Naive thymus-derived CD8-positive, alpha-beta T cell (primary cell): Measurements from ENCODE around the gene TTC23L. TPM values are rescaled to one million over a fixed set of nuclear protein-coding genes. Genes with fewer than 3 reads are reported as not detected.
A peak's percentile ranks its signal among the peaks of the same experiment; 100 is the strongest.
"Not testable (repeated sequence)": the region's sequence is repeated elsewhere in the genome, so short reads cannot be mapped to it uniquely, and the experiment has no call there.

ENCODE experiments used
- ATAC-seq, 2 donors: fragments of 150-1000 bp; cut with Tn5 transposase in 1 of 2; sonication (Bioruptor Pico), chemical (Tn5 transposase) in 1 of 2; 1 replicate in 1 of 2; 2 replicates in 1 of 2; pipeline ENCODE4 v1.10.0; 2021; ENCODE audit warnings: mild to moderate bottlenecking in 2 of 2, moderate library complexity in 2 of 2
- POLR2A ChIA-PET: fragments of 350-600 bp; sonication (Branson Sonifier 250); formaldehyde crosslinking; loops from one replicate; lab custom pipeline; 2021; ENCODE audit warnings: antibody characterized with exemption; lab: Charles Lee
- DNase-seq, 10 donors: peaks; one replicate each; pipeline versions ENCODE4 v3.0.0 to v3.0.0-alpha.2; 2020 to 2022
- H3K27ac Mint-ChIP-seq, 10 donors: one replicate each; pipeline ENCODE4 v1.8.0; 2020 to 2022; ENCODE audit warnings: mild to moderate bottlenecking in 10 of 10, mixed read lengths in 10 of 10, moderate library complexity in 4 of 10, inconsistent platforms in 1 of 10
- H3K27me3 Mint-ChIP-seq, 5 donors: one replicate each; pipeline ENCODE4 v1.8.0; 2021 to 2022; ENCODE audit warnings: mixed read lengths in 5 of 5
- H3K36me3 Mint-ChIP-seq, 3 donors: one replicate each; pipeline ENCODE4 v1.8.0; 2020 to 2022; ENCODE audit warnings: mixed read lengths in 3 of 3, mild to moderate bottlenecking in 2 of 3, inconsistent platforms in 1 of 3
- H3K4me1 Mint-ChIP-seq, 4 donors: one replicate each; pipeline ENCODE4 v1.8.0; 2021 to 2022; ENCODE audit warnings: mixed read lengths in 4 of 4
- H3K4me3 Mint-ChIP-seq, 10 donors: one replicate each; pipeline ENCODE4 v1.8.0; 2020 to 2022; ENCODE audit warnings: mild to moderate bottlenecking in 10 of 10, mixed read lengths in 10 of 10, moderate library complexity in 6 of 10, inconsistent platforms in 1 of 10
- H3K9me3 Mint-ChIP-seq, 9 donors: one replicate each; pipeline ENCODE4 v1.8.0; 2020 to 2022; ENCODE audit warnings: mixed read lengths in 9 of 9, mild to moderate bottlenecking in 3 of 9, inconsistent platforms in 1 of 9, moderate library complexity in 1 of 9
- polyA plus RNA-seq, 3 donors: library from polyadenylated mRNA; unstranded; fragments of 300-500 nt; fragmentation: Illumina TruSeq; gene quantifications; one replicate each; pipeline ENCODE4 v1.2.3, GENCODE V29; 2021
- total RNA-seq, 8 experiments: library from RNA in 2 of 8; stranded (reverse) in 2 of 8; gene quantifications; one replicate each; pipeline ENCODE4 v1.2.3 and lab custom pipeline; 2021 to 2026

The TTC23L gene
- total and polyA plus RNA-seq, 5 experiments from 2014 or later, result 0.69 to 0.94 TPM; not detected in 3

- H3K9me3 Mint-ChIP-seq, result no peaks in the 10 kb centered on the region
- no peak for DNase-seq
- peaks cover 0 to 10% (median 10%) of the 10 kb centered on the region in 5 donors for H3K27me3 Mint-ChIP-seq
- H3K4me1 Mint-ChIP-seq, result no peaks in the 10 kb centered on the region
- POLR2A ChIA-PET, result no interaction called here
- H3K36me3 Mint-ChIP-seq, result no peaks in the 10 kb centered on the region
- no peak for ATAC-seq
- no peak overlapping the region for H3K4me3 Mint-ChIP-seq
- no peak overlapping the region for H3K27ac Mint-ChIP-seq
These were observed 20.2 kb upstream of the TTC23L start for GRCh38 chr5:34818717-34819116.

DNA sequence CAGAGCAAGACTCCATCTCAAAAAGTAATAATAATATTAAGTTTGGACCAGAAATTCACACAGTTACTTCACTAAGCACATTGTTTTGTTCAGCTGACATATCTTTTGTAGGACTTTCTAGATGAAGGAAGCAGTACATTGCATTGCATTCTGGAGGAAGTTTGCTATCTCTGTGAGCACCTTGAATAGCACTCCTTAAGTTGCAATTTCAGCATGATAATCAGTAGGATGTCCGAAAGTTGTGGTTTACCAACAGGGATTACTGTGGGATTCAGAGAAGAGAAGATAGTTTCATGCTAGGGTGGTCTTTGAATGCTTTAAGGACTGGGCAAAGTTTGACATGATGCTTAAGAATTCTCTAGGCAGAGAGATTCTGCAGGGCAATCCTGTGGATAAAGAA is 18.4 kb upstream of the TTC23L start:
- POLR2A ChIA-PET, result no interaction called here
- Mint-ChIP-seq H3K27me3 (peaks cover 0 to 18% (median 15%) of the 10 kb centered on the region in 5 donors), H3K27ac (no peak overlapping the region), H3K9me3 (no peaks in the 10 kb centered on the region), H3K36me3 (no peaks in the 10 kb centered on the region), H3K4me3 (no peak overlapping the region), H3K4me1 (no peaks in the 10 kb centered on the region)
- DNase-seq (no peak), ATAC-seq (no peak)

DNA sequence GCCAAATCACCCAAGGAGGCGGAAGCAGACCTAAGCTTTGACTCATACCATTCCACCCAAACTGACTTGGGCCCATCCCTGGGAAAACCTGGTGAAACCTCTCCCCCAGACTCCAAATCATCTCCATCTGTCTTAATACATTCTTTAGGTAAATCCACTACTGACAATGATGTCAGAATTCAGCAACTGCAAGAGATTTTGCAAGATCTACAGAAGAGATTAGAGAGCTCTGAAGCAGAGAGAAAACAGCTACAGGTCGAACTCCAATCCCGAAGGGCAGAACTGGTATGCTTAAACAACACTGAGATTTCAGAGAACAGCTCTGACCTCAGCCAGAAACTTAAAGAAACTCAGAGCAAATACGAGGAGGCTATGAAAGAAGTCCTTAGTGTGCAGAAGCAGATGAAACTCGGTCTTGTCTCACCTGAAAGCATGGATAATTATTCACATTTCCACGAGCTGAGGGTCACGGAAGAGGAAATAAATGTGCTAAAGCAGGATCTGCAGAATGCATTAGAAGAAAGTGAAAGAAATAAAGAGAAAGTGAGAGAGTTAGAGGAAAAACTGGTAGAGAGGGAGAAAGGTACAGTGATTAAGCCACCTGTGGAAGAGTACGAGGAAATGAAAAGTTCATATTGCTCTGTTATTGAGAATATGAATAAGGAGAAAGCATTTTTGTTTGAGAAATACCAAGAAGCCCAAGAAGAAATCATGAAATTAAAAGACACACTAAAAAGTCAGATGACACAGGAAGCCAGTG is 15.8 kb upstream of the TTC23L start:
- no peak overlapping the region for H3K27ac Mint-ChIP-seq
- DNase-seq, result no peak
- POLR2A ChIA-PET, result no interaction called here
- ATAC-seq, result no peak
- H3K9me3 Mint-ChIP-seq, result no peaks in the 10 kb centered on the region
- H3K4me3 Mint-ChIP-seq, result no peak overlapping the region
- H3K4me1 Mint-ChIP-seq, result no peaks in the 10 kb centered on the region
- H3K36me3 Mint-ChIP-seq, result no peaks in the 10 kb centered on the region
- peaks cover 2 to 31% (median 16%) of the 10 kb centered on the region in 5 donors for H3K27me3 Mint-ChIP-seq

DNA sequence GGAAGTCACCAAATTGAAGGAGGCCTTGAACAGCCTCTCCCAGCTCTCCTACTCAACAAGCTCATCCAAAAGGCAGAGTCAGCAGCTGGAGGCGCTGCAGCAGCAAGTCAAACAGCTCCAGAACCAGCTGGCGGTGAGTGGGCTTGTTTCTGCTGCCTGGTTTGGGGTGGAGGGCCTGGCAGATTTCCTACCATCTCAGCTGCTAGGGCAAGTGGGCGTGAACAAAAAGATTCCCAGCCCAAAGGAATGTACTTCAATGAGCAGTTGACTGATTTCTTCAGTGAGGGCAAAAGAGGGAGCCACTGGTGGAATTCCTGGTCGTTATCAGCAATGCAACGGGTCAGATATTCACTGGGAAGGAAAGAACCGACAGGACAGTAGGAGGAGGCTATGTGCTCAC is 12.6 kb upstream of the TTC23L start:
- no peaks in the 10 kb centered on the region for H3K36me3 Mint-ChIP-seq
- H3K4me3 Mint-ChIP-seq, result no peak overlapping the region
- no peaks in the 10 kb centered on the region for H3K9me3 Mint-ChIP-seq
- no peak for DNase-seq
- no peak for ATAC-seq
- H3K27me3 Mint-ChIP-seq, result peaks cover 2 to 35% (median 16%) of the 10 kb centered on the region in 5 donors
- H3K27ac Mint-ChIP-seq, result no peak overlapping the region
- H3K4me1 Mint-ChIP-seq, result no peaks in the 10 kb centered on the region
- POLR2A ChIA-PET, result no interaction called here

DNA sequence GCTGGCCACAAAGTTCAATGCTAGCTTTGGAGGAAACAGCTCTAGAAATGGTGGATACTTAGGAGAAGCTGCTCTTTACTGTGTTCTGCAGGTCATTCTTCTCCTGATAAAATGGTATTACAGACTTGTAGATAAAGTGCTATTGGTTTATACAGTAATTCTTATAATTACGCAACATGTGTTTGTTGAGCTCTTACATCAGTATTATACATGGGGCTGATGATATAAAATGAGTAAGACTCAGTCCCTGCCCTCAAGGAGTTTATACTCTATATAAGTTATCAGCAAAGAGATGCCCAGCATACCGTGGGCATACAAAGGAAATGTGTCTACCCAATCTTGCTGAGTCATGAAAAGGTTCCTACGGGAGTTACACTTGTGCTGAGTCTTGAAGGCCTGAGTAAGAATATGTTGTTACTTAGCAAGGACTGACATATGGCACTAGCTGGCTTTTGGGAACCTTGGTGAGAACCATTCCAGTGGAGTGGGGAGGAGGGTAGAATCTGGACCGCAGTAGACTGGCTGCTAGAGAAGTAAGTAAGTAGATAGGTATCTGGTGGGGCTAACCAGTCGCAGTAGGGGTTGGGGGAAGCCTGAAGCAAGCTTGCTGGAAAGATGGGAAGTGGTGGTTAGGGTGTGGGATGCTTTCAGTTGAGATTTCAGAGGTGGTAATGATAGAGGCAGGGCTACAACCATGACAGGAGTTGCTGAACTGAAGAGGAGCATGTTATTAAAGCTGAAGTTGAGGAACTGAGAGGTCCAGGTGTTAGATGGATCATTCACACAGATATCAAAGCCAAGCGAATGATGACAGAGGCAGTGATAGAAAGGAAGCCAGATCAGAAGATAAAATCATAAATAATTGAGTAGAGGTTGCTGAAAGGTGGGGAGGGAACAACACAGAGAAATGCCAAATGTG is 11.1 kb upstream of the TTC23L start:
- H3K4me3 Mint-ChIP-seq, result no peak overlapping the region
- no peak for ATAC-seq
- POLR2A ChIA-PET, result no interaction called here
- H3K27ac Mint-ChIP-seq, result no peak overlapping the region
- no peaks in the 10 kb centered on the region for H3K36me3 Mint-ChIP-seq
- H3K9me3 Mint-ChIP-seq, result no peaks in the 10 kb centered on the region
- no peaks in the 10 kb centered on the region for H3K4me1 Mint-ChIP-seq
- DNase-seq, result no peak
- peaks cover 2 to 34% (median 15%) of the 10 kb centered on the region in 5 donors for H3K27me3 Mint-ChIP-seq

GRCh38 chr5:34830827-34831226 is 8.1 kb upstream of the TTC23L start:
- H3K4me1 Mint-ChIP-seq, H3K4me3 Mint-ChIP-seq, ATAC-seq, H3K36me3 Mint-ChIP-seq, H3K9me3 Mint-ChIP-seq, POLR2A ChIA-PET, DNase-seq, H3K27ac Mint-ChIP-seq: not testable (repeated sequence)
- peaks cover 0 to 20% (median 0%) of the 10 kb centered on the region in 5 donors for H3K27me3 Mint-ChIP-seq

DNA sequence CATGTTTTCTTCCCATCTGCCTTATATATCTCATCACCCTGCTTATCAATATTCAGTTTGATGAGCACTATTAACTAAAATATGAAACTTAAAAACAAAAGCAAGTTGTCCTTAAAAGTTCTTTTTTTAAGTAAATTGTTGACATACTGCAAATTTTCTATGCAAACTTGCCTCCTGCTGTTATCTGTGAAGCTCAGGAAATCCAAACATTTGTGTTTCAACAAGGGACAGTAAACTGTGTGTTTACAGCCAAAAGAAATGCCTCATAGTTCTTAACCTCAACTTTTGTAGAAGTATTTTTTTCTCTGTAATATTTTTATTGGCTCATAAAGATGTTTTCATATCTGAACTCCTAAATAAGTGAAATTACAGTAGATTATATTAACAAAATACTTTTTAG is 7.7 kb upstream of the TTC23L start:
- no peaks in the 10 kb centered on the region for H3K36me3 Mint-ChIP-seq
- H3K4me1 Mint-ChIP-seq, result no peaks in the 10 kb centered on the region
- no peak overlapping the region for H3K4me3 Mint-ChIP-seq
- peaks cover 0 to 18% (median 0%) of the 10 kb centered on the region in 5 donors for H3K27me3 Mint-ChIP-seq
- DNase-seq, result no peak
- no peaks in the 10 kb centered on the region for H3K9me3 Mint-ChIP-seq
- no peak overlapping the region for H3K27ac Mint-ChIP-seq
- no peak for ATAC-seq
- POLR2A ChIA-PET, result no interaction called here

DNA sequence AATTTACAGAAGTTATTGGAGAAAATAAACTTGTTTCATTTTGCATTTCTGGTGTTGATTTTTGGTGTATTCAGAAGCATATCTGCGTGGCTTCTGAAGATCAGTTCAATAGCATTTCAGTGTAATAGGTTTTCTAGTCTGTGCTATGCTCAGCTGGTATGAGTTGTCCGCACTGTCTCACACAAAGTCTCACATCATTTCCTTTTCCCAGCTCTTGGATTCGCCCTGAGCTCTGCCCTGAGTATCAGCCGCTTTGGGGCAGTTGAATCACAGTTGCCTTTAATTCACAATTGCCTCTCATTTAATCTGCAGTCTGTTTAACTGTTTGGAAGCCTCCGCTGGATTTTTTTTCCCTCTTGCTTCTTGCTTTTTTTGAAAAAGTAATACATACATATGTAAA is 6.4 kb upstream of the TTC23L start:
- Mint-ChIP-seq H3K27ac (no peak overlapping the region), H3K4me1 (no peaks in the 10 kb centered on the region), H3K4me3 (no peak overlapping the region), H3K36me3 (no peaks in the 10 kb centered on the region), H3K27me3 (peaks cover 0 to 8% (median 0%) of the 10 kb centered on the region in 5 donors), H3K9me3 (no peaks in the 10 kb centered on the region)
- ATAC-seq (no peak), DNase-seq (no peak)
- POLR2A ChIA-PET, result no interaction called here

DNA sequence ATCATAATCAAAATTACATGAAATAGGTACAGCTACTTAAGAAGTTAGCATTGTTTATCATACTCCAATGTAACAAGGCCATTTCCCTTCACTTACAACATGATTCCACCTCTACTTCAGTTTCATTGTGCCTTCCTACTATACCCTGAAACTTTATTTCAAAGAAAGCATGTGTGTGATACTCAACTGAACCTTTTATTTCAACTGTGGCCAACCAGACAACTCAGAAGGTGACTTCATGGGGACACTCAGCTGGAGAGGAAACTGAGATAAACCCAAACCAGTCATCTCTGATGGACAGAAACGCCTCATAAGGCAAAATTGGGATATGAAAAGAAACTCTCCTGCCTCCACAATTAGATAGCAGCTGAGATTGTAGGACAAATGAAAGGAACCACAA is 5.9 kb upstream of the TTC23L start:
- DNase-seq, result no peak
- H3K4me1 Mint-ChIP-seq, result peaks cover 0 to 3% (median under 1%) of the 10 kb centered on the region in 4 donors
- no peak for ATAC-seq
- H3K9me3 Mint-ChIP-seq, result peaks cover 0 to under 1% (median 0%) of the 10 kb centered on the region in 9 donors
- POLR2A ChIA-PET, result no interaction called here
- no peaks in the 10 kb centered on the region for H3K36me3 Mint-ChIP-seq
- H3K27ac Mint-ChIP-seq, result no peak overlapping the region
- H3K4me3 Mint-ChIP-seq, result no peak overlapping the region
- peaks cover 0 to 4% (median 0%) of the 10 kb centered on the region in 5 donors for H3K27me3 Mint-ChIP-seq

- ATAC-seq, result no peak
- POLR2A ChIA-PET, result no interaction called here
These were observed 4.8 kb upstream of the TTC23L start for GRCh38 chr5:34833976-34834793.

DNA sequence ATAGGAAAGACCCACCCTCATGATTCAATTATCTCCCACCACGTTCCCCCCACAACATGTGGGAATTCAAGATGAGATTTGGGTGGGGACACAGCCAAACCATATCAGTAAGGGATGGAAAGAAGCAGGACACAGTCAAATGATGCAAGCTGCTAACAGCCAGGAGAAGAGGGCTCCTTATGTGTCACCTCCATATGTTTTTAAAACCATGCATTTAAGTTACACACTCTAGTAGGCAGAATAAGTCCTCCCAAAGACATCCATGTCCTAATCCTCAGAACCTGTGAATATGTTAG is 4.2 kb upstream of the TTC23L start:
- DNase-seq (no peak), ATAC-seq (no peak)
- POLR2A ChIA-PET, result no interaction called here
- Mint-ChIP-seq H3K4me1 (peaks cover 3 to 19% (median 14%) of the 10 kb centered on the region in 4 donors), H3K9me3 (peaks cover 0 to 3% (median 0%) of the 10 kb centered on the region in 9 donors), H3K27me3 (no peaks in the 10 kb centered on the region), H3K36me3 (no peaks in the 10 kb centered on the region), H3K27ac (peak overlapping the region in 1 of 10 donors; percentile 43), H3K4me3 (no peak overlapping the region)

More at GRCh38 chr5:34833976-34834793, 4.8 kb upstream of the TTC23L start:
- H3K9me3 Mint-ChIP-seq, result peaks cover 0 to 3% (median 0%) of the 10 kb centered on the region in 9 donors
- no peaks in the 10 kb centered on the region for H3K27me3 Mint-ChIP-seq
- peak overlapping the region in 1 of 10 donors; percentile 43 for H3K27ac Mint-ChIP-seq
- no peak for DNase-seq
- H3K4me1 Mint-ChIP-seq, result peaks cover 0 to 14% (median 9%) of the 10 kb centered on the region in 4 donors
- H3K4me3 Mint-ChIP-seq, result no peak overlapping the region
- H3K36me3 Mint-ChIP-seq, result no peaks in the 10 kb centered on the region

GRCh38 chr5:34835664-34836063 is 3.3 kb upstream of the TTC23L start:
- no peak for ATAC-seq
- Mint-ChIP-seq H3K4me3 (no peak overlapping the region), H3K27me3 (no peaks in the 10 kb centered on the region), H3K4me1 (peaks cover 3 to 19% (median 16%) of the 10 kb centered on the region in 4 donors), H3K36me3 (no peaks in the 10 kb centered on the region), H3K9me3 (peaks cover 0 to 3% (median 0%) of the 10 kb centered on the region in 9 donors), H3K27ac (peak overlapping the region in 4 of 10 donors; percentile 11 to 80 (median 50))
- no peak for DNase-seq
- POLR2A ChIA-PET, result no interaction called here
